GM12801 (cell line): ENCODE measurements around the gene NEK10.

ENCODE experiments used
- CTCF ChIP-seq: IDR thresholded peaks from one replicate; pipeline ENCODE4 v1.5.1; 2011; ENCODE audit warnings: control low read depth; ENCODE audit not compliant: insufficient read length; ENCODE audit errors: extremely low read depth

Gene NEK10

DNA sequence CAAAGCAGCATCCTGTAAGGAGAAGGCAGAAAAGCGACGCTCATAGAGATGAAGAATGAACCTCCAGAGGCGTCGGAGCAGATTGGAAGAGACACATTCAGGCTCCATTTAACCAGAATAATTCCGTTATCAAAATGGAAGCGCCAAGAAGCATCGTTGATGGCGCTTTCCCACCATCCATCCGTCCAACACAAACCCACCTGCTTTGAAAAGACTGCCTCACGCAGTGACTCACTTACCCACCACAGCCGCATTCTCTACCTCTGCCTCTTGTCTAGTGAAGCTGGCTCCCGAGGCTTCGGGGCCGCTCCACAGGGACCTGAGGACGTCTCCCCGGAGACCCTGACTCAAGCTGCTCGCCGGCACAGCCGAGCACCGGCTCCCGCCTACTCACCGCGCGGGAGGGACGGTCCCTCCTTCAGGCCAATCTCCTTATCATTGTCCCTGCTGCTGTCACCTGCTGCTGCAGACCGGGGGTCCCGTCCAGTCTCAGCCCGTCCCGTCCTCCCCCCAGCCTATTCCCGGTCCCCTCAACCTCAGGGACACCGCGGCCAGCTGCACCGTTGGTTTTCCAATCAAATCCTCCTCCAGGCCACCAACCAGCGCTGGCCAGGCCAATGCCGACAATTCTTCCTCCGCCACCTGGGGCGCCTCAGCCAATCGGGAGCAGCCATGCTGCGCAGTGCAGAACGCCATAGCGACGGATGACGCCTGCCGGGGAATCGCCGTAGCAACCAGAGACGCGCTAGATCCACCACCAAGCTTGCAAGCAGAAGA is at the start of gene NEK10:
NEK10 (minus strand) TSS at position 553 of the 777 bp plus-strand sequence. CDS start 16,501 bp downstream, outside the sequence.
- TF ChIP-seq CTCF = no peak

DNA sequence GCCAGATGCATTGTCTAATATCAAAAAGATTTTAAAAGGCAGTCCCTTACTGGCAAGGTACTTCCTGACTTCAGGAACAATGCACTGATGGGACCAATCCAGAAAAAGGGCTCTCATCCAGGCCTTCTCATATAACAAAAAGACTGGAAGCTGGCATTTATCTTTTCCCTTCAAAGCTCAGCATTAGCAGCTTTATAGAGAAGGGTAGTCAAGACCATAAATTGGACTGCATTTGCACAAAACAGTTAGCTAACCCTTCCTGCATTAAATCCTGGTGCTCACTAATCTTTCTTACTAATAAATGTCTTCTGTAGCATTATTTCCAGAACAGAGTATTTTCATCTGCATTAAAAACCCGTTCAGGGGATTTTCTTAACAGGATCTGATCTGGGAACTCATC is 46.0 kb upstream of the NEK10 start:
- no peak for TF ChIP-seq CTCF

- no peak for TF ChIP-seq CTCF
These were observed 23.9 kb upstream of the NEK10 start for GRCh38 chr3:27392950-27393679.

DNA sequence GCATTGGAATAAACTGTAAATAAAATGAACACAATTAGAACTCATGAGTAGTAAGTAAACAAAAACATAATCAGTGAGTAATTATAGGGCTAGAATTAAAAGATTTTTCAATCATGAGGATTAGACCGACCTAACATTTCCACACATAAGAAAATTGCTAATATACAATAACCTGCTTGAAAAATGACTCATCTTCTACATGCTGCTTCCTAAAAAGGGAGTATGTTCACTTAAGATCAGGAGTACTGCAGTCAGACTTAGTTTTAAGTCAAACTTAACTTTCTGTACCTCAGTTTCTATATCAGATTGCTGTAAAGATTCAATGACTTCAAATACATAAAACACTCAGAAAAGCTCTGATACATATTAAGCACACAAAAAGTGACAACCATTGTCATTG is 22.6 kb upstream of the NEK10 start:
- no peak for TF ChIP-seq CTCF

- no peak for TF ChIP-seq CTCF
These were observed 18.4 kb upstream of the NEK10 start for GRCh38 chr3:27387625-27388024.

GRCh38 chr3:27385504-27385903 is 16.3 kb upstream of the NEK10 start:
- TF ChIP-seq CTCF = no peak

GRCh38 chr3:27384191-27384590 is 15.0 kb upstream of the NEK10 start:
- TF ChIP-seq CTCF = no peak
